Left lung (tissue), 10 donors: Measurements from ENCODE around the gene NES. TPM values are rescaled to one million over a fixed set of nuclear protein-coding genes. Genes with fewer than 3 reads are reported as not detected.

Experiments used
- ATAC-seq: fragments of 200-7000 bp; cut with Tn5 transposase; one replicate; pipeline ENCODE4 v1.9.1; 2020; ENCODE audit warnings: moderate library complexity
- DNase-seq, 4 donors: peaks; one replicate each; pipeline ENCODE4 v3.0.0-alpha.2; 2013 to 2020
- H3K27ac ChIP-seq, 2 donors: fragments of 200-600 bp; sonication (generic) in 1 of 2; one replicate each; pipeline versions ENCODE4 v1.5.0 to v1.8.0; 2020 to 2021
- H3K27me3 ChIP-seq, 2 donors: fragments of 200-600 bp; sonication (generic) in 1 of 2; one replicate each; pipeline versions ENCODE4 v1.5.0 to v1.8.0; 2020 to 2021
- H3K36me3 ChIP-seq, 2 donors: fragments of 200-600 bp; sonication (generic) in 1 of 2; one replicate each; pipeline versions ENCODE4 v1.5.0 to v1.8.0; 2020 to 2021
- H3K4me1 ChIP-seq, 2 donors: fragments of 200-600 bp; one replicate each; pipeline ENCODE4 v1.8.0; 2021
- H3K4me3 ChIP-seq, 2 donors: fragments of 200-600 bp; sonication (generic) in 1 of 2; one replicate each; pipeline versions ENCODE4 v1.5.0 to v1.8.0; 2020 to 2021; ENCODE audit warnings: mild to moderate bottlenecking in 1 of 2
- H3K9me3 ChIP-seq, 2 donors: fragments of 200-600 bp; sonication (generic) in 1 of 2; one replicate each; pipeline versions ENCODE4 v1.5.0 to v1.8.0; 2020 to 2021
- intact Hi-C, 2 donors: fragments of 100-400 bp; cut with DNase I; formaldehyde crosslinking; loops; one replicate each; pipeline versions ENCODE4 v1.11.2 to v1.14.2; 2022
- polyA plus RNA-seq, 6 donors: library from polyadenylated mRNA; unstranded; fragments of 120-200 nt; gene quantifications; one replicate each; pipeline ENCODE4 v1.2.1, GENCODE V29; 2013; ENCODE audit not compliant: insufficient read length in 6 of 6
- total RNA-seq, 2 donors: library from RNA; stranded (reverse); fragmentation: NEBNext Ultra II Directional; extraction: Animal tissue kit (Norgen Biotek cat#: 25700); gene quantifications; one replicate each; pipeline ENCODE4 v1.2.1, GENCODE V29; 2021
- TF ChIP-seq, protein P1 (sequence below), 2 donors: fragments of 200-600 bp; sonication (generic) in 1 of 2; IDR thresholded peaks; one replicate each; pipeline versions ENCODE4 v1.5.0 to v1.8.0; 2021; ENCODE audit warnings: antibody characterized with exemption in 2 of 2
- donor health status: DM: no; HTN: yes; CAD: no.
- donor health status: DM: no; HTN: no; CAD: no.

The NES gene
- total and polyA plus RNA-seq, 8 donors: 54.9 to 84.0 (median 64.4) TPM

DNA sequence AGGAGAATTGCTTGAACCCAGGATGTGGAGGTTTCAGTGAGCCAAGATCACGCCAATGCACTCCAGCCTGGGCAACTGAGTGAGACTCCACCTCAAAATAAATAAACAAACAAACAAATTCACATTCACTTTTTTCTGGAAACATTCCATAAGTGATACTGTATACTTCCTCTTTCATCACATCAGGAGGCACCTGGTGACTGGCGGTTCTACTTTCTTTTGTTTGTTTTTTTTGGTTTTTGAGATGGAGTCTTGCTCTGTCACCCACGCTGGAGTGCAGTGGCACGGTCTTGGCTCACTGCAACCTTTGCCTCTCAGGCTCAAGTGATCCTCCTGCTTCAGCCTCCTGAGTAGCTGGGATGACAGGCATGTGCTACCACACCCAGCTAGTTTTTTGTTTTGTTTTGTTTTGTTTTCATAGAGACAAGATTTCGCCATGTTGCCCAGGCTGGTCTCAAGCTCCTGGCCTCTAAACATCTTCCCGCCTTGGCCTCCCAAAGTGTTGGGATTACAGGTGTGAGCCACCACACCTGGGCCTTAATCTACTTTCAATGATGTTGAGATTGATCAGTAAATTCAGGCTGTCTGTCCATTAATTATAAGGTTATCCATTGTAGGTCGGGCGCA lies 47.3 kb downstream of the NES start:
- TF ChIP-seq, protein P1, sequence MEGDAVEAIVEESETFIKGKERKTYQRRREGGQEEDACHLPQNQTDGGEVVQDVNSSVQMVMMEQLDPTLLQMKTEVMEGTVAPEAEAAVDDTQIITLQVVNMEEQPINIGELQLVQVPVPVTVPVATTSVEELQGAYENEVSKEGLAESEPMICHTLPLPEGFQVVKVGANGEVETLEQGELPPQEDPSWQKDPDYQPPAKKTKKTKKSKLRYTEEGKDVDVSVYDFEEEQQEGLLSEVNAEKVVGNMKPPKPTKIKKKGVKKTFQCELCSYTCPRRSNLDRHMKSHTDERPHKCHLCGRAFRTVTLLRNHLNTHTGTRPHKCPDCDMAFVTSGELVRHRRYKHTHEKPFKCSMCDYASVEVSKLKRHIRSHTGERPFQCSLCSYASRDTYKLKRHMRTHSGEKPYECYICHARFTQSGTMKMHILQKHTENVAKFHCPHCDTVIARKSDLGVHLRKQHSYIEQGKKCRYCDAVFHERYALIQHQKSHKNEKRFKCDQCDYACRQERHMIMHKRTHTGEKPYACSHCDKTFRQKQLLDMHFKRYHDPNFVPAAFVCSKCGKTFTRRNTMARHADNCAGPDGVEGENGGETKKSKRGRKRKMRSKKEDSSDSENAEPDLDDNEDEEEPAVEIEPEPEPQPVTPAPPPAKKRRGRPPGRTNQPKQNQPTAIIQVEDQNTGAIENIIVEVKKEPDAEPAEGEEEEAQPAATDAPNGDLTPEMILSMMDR (IDR thresholded peaks at IDR 0.05): no peak
- intact Hi-C loops: no loop called here
- no peak for DNase-seq
- peaks cover 37 to 97% of the 10 kb centered on the region in 2 donors for H3K27me3 ChIP-seq
- peaks cover 8 to 10% of the 10 kb centered on the region in 2 donors for H3K4me1 ChIP-seq
- H3K4me3 ChIP-seq: no peak overlapping the region
- ATAC-seq: no peak
- no peaks in the 10 kb centered on the region for H3K9me3 ChIP-seq
- H3K27ac ChIP-seq: no peak overlapping the region
- no peaks in the 10 kb centered on the region for H3K36me3 ChIP-seq

DNA sequence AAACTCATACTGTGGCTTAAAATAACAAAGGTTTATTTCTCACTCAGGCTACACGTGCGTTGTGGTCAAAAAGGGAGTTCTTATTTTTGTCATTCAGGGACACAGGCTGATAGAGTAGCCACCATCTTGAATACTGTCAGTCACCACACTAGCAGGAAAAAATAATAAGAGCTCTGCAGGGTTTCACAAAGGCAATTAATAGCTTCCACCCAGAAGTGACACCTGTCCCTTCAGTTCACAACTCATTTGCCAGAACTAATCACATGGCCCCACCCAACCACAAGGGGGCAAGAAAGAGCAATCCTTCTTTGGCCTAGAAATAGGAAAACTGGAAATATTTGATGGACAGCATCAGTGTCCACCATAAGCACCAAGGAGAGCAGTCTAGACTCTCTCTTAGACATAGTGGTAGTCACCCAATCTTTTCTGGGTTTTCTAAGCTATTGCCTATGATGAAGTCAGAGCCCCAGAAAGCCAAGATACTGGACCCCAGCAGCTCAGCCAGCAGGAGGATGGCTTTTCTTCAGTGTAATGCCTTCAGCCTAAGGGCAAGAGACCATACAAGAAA lies 49.8 kb downstream of the NES start:
- no peak for DNase-seq
- Histone ChIP-seq H3K27ac (no peak overlapping the region), H3K4me3 (no peak overlapping the region), H3K36me3 (no peaks in the 10 kb centered on the region), H3K27me3 (peaks cover 53 to 100% of the 10 kb centered on the region in 2 donors), H3K4me1 (peaks cover 17 to 24% of the 10 kb centered on the region in 2 donors), H3K9me3 (no peaks in the 10 kb centered on the region)
- TF ChIP-seq, protein P1 (IDR thresholded peaks at IDR 0.05): peak; percentile 43 to 61
- intact Hi-C loops: no loop called here
- ATAC-seq: peak; percentile 54

DNA sequence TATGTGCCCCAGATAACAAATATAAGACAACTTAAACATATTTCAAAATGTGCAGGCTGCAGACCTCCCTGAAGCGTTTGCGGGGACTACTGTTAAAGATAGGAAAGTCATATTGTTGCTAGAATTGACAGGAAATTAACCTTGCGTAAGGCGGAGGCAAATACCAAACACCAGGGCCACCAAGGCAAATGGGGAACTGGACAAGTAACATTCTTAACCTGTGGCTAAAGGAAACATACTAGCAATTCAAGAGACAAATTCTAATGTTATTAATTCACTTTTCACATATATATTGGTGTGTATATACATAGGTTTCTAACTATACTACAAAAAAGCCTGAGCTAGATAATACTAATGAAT lies 51.1 kb downstream of the NES start:
- no peak overlapping the region for H3K4me3 ChIP-seq
- peaks cover 42 to 100% of the 10 kb centered on the region in 2 donors for H3K27me3 ChIP-seq
- TF ChIP-seq, protein P1 (IDR thresholded peaks at IDR 0.05): no peak

DNA sequence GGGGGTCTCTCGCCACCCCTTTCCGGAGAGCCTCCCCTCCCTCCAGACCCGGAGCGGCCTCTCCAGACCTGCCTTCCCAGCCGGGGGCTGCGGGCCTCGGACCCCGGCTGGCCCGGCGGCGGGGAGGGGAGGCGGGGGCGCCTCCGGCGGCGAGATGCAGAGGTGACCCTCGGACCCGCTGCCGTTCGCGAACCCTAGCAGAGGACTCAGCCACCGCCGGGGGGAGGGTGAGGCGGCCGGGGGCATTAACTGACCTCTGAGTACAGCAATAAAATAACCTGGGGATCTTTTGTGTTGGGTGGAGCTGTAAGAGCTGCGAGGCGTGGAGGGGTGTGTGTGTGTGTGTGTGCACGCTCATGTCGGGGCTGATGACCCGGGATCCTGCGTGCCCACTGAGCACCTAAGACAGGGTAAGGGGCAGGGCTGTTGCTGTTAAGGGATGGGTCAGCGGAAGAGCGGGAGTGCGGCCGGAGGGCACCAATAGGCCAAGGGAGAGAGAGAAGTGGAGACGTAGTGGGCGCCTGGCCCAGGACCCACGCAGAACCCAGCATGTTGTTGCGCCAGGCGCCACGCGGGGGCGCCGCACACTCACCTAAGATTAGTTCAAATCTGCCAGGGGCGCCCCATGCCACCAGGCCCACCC lies 51.6 kb downstream of the NES start:
- DNase-seq (peak in 3 of 4 donors; percentile 48 to 84 (median 68)), ATAC-seq (peak; percentile 74)
- peak overlapping the region in 1 of 2 donors; percentile 26 for H3K4me3 ChIP-seq
- peaks cover 42 to 100% of the 10 kb centered on the region in 2 donors for H3K27me3 ChIP-seq
- no peaks in the 10 kb centered on the region for H3K9me3 ChIP-seq
- intact Hi-C loops: no loop called here
- no peaks in the 10 kb centered on the region for H3K36me3 ChIP-seq
- no peak overlapping the region for H3K27ac ChIP-seq
- peaks cover 17 to 24% of the 10 kb centered on the region in 2 donors for H3K4me1 ChIP-seq
- TF ChIP-seq, protein P1 (IDR thresholded peaks at IDR 0.05): peak; percentile 62 to 78

More for the DNA sequence above, 51.1 kb downstream of the NES start:
- DNase-seq (no peak), ATAC-seq (no peak)
- intact Hi-C loops: no loop called here
- no peaks in the 10 kb centered on the region for H3K36me3 ChIP-seq
- peaks cover 17 to 24% of the 10 kb centered on the region in 2 donors for H3K4me1 ChIP-seq
- H3K9me3 ChIP-seq: no peaks in the 10 kb centered on the region
- H3K27ac ChIP-seq: no peak overlapping the region

DNA sequence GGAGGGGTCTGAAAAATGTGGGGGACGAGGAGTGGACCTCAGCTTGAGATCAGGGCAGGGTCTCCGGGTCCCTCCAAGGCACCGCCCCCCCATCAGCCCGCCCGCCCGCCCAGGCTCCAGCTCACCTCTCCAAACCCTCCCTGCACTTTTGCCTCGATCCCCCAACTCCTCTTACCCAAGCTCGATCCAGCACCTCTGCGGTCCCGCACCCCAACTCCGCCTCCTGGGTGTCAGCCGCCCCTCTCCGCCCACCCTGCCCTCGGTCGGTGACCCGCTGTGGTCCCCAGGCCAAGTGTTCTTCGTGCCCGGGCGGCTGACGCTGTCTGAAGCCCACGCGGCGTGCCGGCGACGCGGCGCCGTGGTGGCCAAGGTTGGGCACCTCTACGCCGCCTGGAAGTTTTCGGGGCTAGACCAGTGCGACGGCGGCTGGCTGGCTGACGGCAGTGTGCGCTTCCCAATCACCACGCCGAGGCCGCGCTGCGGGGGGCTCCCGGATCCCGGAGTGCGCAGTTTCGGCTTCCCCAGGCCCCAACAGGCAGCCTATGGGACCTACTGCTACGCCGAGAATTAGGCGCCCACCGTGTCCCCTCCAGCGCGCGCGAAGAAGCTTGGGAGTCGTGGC lies 52.3 kb downstream of the NES start:
- intact Hi-C loops: no loop called here
- TF ChIP-seq, protein P1 (IDR thresholded peaks at IDR 0.05): no peak
- ATAC-seq: peak; percentile 10
- DNase-seq: peak in 1 of 4 donors; percentile 76
- Histone ChIP-seq H3K36me3 (no peaks in the 10 kb centered on the region), H3K4me1 (peaks cover 17 to 24% of the 10 kb centered on the region in 2 donors), H3K9me3 (no peaks in the 10 kb centered on the region), H3K4me3 (peak overlapping the region in 1 of 2 donors; percentile 26), H3K27me3 (peaks cover 42 to 100% of the 10 kb centered on the region in 2 donors), H3K27ac (no peak overlapping the region)
